HG02938 (cell line): ENCODE results near the gene NUP153.
A peak's percentile ranks its signal among the peaks of the same experiment; 100 is the strongest.
"Not testable (repeated sequence)": the region's sequence is repeated elsewhere in the genome, so short reads cannot be mapped to it uniquely, and the experiment has no call there.

Experiments
- ATAC-seq: cut with Tn5 transposase; IDR thresholded peaks from one replicate; pipeline ENCODE4 v1.9.1; 2021; ENCODE audit warnings: mild to moderate bottlenecking, moderate library complexity; ENCODE audit not compliant: unreplicated experiment

Gene NUP153

GRCh38 chr6:17706580-17707370 is at the start of gene NUP153:
TSS of gene NUP153 (minus strand) at chr6:17706925. CDS start at chr6:17706387, 538 bp downstream.
- ATAC-seq: peak; percentile 64

DNA sequence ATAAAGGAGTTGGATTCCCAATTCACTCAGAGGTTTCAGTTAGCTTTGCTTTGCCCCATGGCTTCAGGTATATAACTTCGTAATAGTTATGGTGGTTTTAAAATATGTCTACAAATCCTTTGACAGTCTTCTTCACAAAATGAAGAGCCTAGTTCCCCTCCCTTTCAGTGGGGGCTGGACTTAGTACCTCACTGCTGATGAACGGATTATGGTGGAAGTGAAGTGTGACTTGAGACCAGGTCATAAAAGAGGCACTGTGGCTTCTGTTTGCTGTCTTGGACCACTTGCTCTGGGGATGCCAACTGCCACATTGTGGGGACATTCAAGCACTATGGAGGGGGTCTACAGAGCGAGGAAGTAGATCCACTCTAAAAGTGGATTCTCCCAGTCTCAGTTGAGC is 47.5 kb upstream of the NUP153 start:
- ATAC-seq: no peak

DNA sequence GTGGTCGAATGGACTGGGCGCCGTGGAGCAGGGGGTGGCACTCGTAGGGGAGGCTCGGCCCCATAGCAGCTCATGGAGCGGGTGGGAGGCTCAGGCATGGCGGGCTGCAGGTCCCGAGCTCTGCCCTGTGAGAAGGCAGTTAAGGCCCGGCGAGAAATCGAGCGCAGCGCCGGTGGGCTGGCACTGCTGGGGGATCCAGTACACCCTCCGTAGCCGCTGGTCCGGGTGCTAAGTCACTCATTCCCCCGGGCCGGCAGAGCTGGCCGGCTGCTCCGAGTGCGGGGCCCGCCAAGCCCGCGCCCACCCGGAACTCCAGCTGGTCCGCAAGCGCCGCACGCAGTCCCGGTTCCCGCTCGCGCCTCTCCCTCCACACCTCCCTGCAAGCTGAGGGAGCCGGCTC is 38.6 kb upstream of the NUP153 start:
- ATAC-seq: not testable (repeated sequence)

DNA sequence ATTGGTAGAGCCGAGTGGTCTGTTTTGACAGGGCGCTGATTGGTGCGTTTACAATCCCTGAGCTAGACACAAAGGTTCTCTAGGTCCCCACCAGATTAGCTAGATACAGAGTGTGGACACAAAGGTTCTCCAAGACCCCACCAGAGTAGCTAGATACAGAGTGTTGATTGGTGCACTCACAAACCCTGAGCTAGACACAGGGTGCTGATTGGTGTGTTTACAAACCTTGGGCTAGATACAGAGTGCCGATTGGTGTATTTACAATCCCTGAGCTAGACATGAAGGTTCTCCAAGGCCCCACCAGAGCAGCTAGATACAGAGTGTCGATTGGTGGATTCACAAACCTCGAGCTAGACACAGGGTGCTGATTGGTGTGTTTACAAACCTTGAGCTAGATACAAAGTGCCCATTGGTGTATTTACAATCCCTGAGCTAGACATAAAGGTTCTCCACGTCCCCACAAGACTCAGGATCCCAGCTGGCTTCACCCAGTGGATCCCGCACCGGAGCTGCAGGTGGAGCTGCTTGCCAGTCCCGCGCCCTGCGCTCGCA is 38.1 kb upstream of the NUP153 start:
- not testable (repeated sequence) for ATAC-seq

DNA sequence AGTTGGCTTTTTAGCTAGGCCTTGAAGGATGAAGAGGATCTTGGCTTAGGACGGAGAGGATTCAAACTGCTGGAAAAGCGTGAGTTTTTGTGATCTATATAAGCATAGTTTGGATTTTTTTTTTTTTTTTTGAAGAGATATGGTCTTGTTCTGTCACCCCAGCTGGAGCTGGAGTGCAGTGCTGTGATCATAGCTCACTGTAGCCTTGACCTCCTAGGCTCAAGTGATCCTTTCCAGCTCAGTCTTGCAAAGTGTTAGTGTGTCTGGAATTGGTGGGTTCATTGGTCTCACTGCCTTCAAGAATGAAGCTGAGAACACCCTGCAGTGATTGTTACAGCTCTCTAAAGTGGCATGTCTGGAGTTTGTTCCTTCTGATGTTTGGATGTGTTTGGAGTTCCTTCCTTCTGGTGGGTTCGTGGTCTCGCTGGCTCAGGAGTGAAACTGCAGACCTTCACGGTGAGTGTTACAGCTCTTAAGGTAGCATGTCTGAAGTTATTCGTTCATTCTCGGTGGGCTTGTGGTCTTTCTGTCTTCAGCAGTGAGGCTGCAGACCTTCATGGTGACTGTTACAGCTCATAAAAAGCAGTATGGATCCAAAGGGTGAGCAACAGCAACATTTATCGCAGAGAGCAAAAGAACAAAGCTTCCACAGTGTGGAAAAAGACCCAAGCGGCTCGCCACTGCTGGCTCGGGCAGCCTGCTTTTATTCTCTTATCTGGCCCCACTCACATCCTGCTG is 37.5 kb upstream of the NUP153 start:
- no peak for ATAC-seq

- ATAC-seq: no peak
Observed at GRCh38 chr6:17741507-17741906, 34.8 kb upstream of the NUP153 start.

GRCh38 chr6:17740559-17741220 is 34.0 kb upstream of the NUP153 start:
- ATAC-seq: no peak

DNA sequence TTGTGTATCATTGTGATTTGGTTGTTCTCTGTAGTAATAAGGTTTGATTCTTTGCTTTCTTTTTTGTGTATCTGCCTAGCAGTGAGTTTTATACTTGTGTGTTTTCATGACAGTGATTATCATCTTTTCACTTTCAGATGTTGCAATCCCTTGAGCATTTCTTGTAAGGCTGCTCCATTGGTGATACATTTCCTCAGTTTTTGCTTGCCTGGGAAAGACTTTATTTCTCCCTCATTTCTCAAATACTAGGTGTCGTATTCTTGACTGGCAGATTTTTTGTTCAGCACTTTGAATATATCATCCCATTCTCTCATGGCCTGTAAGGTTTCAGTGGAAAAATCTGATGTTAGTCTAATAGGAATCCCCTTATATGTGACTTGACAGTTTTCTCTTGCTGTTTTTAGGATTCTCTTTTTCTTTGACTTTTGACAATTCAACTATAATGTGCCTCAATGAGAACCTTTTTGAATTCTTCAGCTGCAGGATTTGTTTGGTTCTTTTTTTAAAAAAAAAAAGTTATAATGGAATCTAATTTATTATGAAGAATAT is 31.1 kb upstream of the NUP153 start:
- ATAC-seq: no peak

DNA sequence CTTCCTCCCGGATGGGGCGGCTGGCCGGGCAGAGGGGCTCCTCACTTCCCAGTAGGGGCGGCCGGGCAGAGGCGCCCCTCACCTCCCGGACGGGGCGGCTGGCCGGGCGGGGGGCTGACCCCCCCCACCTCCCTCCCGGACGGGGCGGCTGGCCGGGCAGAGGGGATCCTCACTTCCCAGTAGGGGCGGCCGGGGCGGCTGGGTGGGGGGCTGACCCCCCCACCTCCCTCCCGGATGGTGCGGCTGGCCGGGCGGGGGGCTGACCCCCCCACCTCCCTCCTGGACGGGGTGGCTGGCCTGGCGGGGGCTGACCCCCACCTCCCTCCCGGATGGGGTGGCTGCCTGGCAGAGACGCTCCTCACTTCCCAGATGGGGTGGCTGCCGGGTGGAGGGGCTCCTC is 28.6 kb upstream of the NUP153 start:
- not testable (repeated sequence) for ATAC-seq

GRCh38 chr6:17730078-17730704 is 23.5 kb upstream of the NUP153 start:
- ATAC-seq: no peak

DNA sequence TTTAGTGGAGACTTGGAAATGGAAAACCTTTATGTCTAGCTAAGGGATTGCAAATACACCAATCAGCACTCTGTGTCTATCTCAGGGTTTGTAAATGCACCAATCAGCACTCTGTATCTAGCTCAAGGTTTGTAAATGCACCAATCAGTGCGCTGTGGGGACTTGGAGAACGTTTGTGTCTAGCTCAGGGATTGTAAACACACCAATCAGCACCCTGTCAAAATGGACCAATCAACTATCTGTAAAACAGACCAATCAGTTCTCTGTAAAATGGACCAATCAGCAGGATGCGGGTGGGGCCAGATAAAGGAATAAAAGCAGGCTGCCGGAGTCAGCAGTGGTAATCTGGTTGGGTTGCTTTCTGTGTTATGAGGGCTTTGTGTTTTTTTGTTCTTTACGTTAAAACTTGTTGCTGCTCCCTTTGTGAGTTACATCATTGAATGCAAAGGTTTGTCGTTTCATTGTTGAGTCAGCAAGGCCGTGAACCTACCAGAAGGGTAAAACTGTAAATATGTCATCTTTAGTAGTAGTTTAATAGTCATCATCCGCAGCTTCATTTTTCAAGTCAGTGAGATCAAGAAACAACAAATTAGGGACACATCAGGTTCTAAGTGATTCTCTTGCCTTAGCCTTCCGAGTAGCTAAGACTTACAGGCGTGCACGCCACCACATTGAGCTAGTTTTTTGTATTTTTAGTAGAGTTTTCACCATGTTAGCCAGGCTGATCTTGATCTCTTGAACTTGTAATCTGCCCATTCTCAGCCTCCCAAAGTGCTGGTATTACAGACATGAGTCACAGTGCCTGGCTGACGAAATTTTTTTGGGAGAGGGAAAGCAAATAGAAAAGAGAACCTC is 22.7 kb upstream of the NUP153 start:
- no peak for ATAC-seq

GRCh38 chr6:17728551-17729222 is 22.0 kb upstream of the NUP153 start:
- no peak for ATAC-seq

- ATAC-seq: no peak
Observed at GRCh38 chr6:17725083-17725482, 18.4 kb upstream of the NUP153 start.

DNA sequence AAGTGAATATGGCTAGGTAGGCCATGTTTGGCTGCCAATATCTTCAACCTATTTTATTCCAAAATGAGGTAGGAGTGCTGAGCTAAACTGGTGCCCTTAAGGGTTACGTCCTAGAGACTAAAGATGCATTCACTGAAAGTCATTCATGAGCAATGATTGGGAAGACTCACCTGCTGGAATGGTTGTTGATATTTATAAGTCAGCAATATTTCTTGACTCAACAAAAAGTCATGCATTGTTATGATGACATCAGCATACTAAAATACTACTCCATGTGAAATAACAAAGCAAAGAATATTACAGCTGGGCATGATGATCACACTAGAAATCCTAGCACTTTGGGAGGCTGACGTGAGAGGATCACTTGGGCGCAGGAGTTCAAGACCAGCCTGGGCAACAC is 17.6 kb upstream of the NUP153 start:
- no peak for ATAC-seq

- ATAC-seq: no peak
Observed at GRCh38 chr6:17721671-17722070, 14.9 kb upstream of the NUP153 start.

DNA sequence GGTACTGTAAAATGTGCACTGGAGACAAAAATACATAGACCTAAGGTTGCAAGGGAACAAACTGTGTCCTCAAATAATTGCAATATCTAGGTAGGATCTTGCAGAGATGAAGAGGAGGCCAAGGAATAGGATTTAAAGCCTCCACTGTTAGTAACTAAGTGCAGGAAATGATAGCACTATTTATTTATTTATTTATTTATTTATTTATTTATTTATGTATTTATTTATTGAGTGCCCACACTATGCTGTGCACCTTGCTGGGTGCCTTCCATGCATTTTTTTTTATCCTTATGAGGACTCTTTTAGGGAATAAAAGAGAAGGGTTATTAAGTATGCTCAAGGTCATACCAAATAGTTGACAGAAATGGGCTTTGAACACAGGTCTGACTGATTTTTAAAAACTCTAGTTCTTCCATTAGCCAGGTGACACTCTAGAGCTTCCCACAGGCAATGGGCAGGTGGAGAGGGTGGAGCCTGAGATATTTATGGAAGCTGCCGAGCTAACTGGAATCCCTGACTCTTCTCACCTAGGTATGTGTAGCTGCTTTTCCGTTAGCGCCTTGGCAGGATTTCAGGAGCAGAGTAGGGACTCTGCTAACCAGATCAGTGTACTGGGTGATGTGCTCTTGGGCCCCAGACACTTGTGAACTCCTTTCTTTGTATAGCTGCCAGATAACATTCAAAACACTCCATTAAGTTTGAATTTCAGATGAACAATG is 12.8 kb upstream of the NUP153 start:
- ATAC-seq: no peak

DNA sequence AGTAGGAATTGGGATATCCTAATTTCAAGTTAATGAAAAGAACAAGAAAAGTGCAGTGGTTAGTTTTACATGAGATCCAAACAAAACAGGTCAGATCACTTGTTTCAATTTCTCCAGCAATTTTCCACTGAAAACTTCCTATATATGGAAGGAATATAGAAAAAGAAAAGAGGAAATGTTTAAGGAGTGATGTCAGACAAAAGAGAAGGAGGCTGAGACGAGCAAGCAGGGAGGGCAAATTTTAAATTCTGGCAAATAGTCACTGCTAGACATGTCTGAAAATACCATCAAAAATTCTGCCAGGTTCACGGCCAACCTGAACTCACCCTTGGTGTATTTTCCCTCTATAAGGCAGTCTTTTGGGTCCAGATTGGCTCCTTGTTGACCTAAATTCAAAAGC is 9.5 kb upstream of the NUP153 start:
- ATAC-seq: no peak
